Muscle layer of duodenum (tissue), 2 donors: Measurements from ENCODE around the gene SPATA32.

ENCODE experiments used
- H3K27ac ChIP-seq: one replicate; pipeline ENCODE4 v1.7.0; 2013; ENCODE audit warnings: mild to moderate bottlenecking, low read length
- H3K27me3 ChIP-seq: one replicate; pipeline ENCODE4 v1.7.0; 2013; ENCODE audit warnings: low read depth, mild to moderate bottlenecking, control low read depth, low read length
- H3K36me3 ChIP-seq, 2 donors: one replicate each; pipeline ENCODE4 v1.7.0; 2013; ENCODE audit warnings: low read length in 2 of 2, control low read depth in 1 of 2, mild to moderate bottlenecking in 1 of 2; ENCODE audit not compliant: insufficient read depth in 2 of 2, control insufficient read depth in 1 of 2
- H3K4me1 ChIP-seq, 2 donors: one replicate each; pipeline ENCODE4 v1.7.0; 2013; ENCODE audit warnings: low read length in 2 of 2, mild to moderate bottlenecking in 2 of 2, control low read depth in 1 of 2, moderate library complexity in 1 of 2; ENCODE audit not compliant: insufficient read depth in 2 of 2, control insufficient read depth in 1 of 2
- H3K4me3 ChIP-seq, 2 donors: one replicate each; pipeline ENCODE4 v1.7.0; 2013; ENCODE audit warnings: low read length in 2 of 2, low read depth in 1 of 2, mild to moderate bottlenecking in 1 of 2
- H3K9me3 ChIP-seq, 2 donors: one replicate each; pipeline ENCODE4 v1.7.0; 2013; ENCODE audit warnings: low read length in 2 of 2, control low read depth in 1 of 2, mild to moderate bottlenecking in 1 of 2; ENCODE audit not compliant: control insufficient read depth in 1 of 2
- donor health status: healthy.

The SPATA32 gene

GRCh38 chr17:45232514-45233422, 29.1 kb downstream of the SPATA32 start:
- Histone ChIP-seq H3K27ac (no peak overlapping the region), H3K36me3 (peaks cover 0 to 6% of the 10 kb centered on the region in 2 donors), H3K4me1 (peaks cover 13 to 25% of the 10 kb centered on the region in 2 donors), H3K9me3 (no peaks in the 10 kb centered on the region), H3K27me3 (no peaks in the 10 kb centered on the region), H3K4me3 (no peak overlapping the region)

- Histone ChIP-seq H3K27me3 (no peaks in the 10 kb centered on the region), H3K4me3 (no peak overlapping the region), H3K36me3 (no peaks in the 10 kb centered on the region), H3K9me3 (no peaks in the 10 kb centered on the region), H3K4me1 (peaks cover 24 to 26% of the 10 kb centered on the region in 2 donors), H3K27ac (no peak overlapping the region)
These were observed 30.3 kb downstream of the SPATA32 start for GRCh38 chr17:45231481-45232116.

- H3K27ac ChIP-seq, result no peak overlapping the region
- peaks cover 24 to 31% of the 10 kb centered on the region in 2 donors for H3K4me1 ChIP-seq
- no peak overlapping the region for H3K4me3 ChIP-seq
- no peaks in the 10 kb centered on the region for H3K9me3 ChIP-seq
- H3K27me3 ChIP-seq, result no peaks in the 10 kb centered on the region
- H3K36me3 ChIP-seq, result no peaks in the 10 kb centered on the region
These were observed 31.0 kb downstream of the SPATA32 start for GRCh38 chr17:45230787-45231480.

- no peak overlapping the region for H3K4me3 ChIP-seq
These were observed 31.5 kb downstream of the SPATA32 start for GRCh38 chr17:45230410-45230786.

GRCh38 chr17:45229681-45230409, 32.0 kb downstream of the SPATA32 start:
- Histone ChIP-seq H3K27me3 (no peaks in the 10 kb centered on the region), H3K27ac (peak overlapping the region; percentile 77), H3K4me3 (peak overlapping the region in 1 of 2 donors; percentile 16), H3K4me1 (peaks cover 26 to 31% of the 10 kb centered on the region in 2 donors), H3K36me3 (no peaks in the 10 kb centered on the region), H3K9me3 (no peaks in the 10 kb centered on the region)

More at GRCh38 chr17:45230410-45230786, 31.5 kb downstream of the SPATA32 start:
- H3K4me1 ChIP-seq, result peaks cover 24 to 31% of the 10 kb centered on the region in 2 donors
- H3K27me3 ChIP-seq, result no peaks in the 10 kb centered on the region
- H3K9me3 ChIP-seq, result no peaks in the 10 kb centered on the region
- H3K36me3 ChIP-seq, result no peaks in the 10 kb centered on the region
- peak overlapping the region; percentile 77 for H3K27ac ChIP-seq

GRCh38 chr17:45228763-45229539, 32.9 kb downstream of the SPATA32 start:
- Histone ChIP-seq H3K27ac (peak overlapping the region; percentile 79), H3K27me3 (no peaks in the 10 kb centered on the region), H3K9me3 (no peaks in the 10 kb centered on the region), H3K36me3 (no peaks in the 10 kb centered on the region), H3K4me3 (peak overlapping the region; percentile 7 to 34), H3K4me1 (peaks cover 27 to 31% of the 10 kb centered on the region in 2 donors)

- H3K36me3 ChIP-seq, result no peaks in the 10 kb centered on the region
- no peaks in the 10 kb centered on the region for H3K27me3 ChIP-seq
- H3K9me3 ChIP-seq, result no peaks in the 10 kb centered on the region
- H3K4me3 ChIP-seq, result peak overlapping the region; percentile 11 to 34
- peak overlapping the region; percentile 79 for H3K27ac ChIP-seq
- peaks cover 27 to 31% of the 10 kb centered on the region in 2 donors for H3K4me1 ChIP-seq
These were observed 33.8 kb downstream of the SPATA32 start for GRCh38 chr17:45227926-45228762.

GRCh38 chr17:45227101-45227925, 34.6 kb downstream of the SPATA32 start:
- H3K27me3 ChIP-seq, result no peaks in the 10 kb centered on the region
- H3K9me3 ChIP-seq, result no peaks in the 10 kb centered on the region
- H3K27ac ChIP-seq, result peak overlapping the region; percentile 79
- H3K4me1 ChIP-seq, result peaks cover 27 to 34% of the 10 kb centered on the region in 2 donors
- no peaks in the 10 kb centered on the region for H3K36me3 ChIP-seq
- H3K4me3 ChIP-seq, result peak overlapping the region; percentile 2 to 70

GRCh38 chr17:45226576-45226975, 35.3 kb downstream of the SPATA32 start:
- Histone ChIP-seq H3K27ac (peak overlapping the region; percentile 79), H3K4me1 (peaks cover 27 to 37% of the 10 kb centered on the region in 2 donors), H3K9me3 (no peaks in the 10 kb centered on the region), H3K4me3 (peak overlapping the region; percentile 2 to 70), H3K27me3 (no peaks in the 10 kb centered on the region), H3K36me3 (no peaks in the 10 kb centered on the region)
